Inflammatory macrophage treated with lipopolysaccharide for 4 hours (primary cell): ENCODE data around the gene SLC27A6.
"Not testable (repeated sequence)": the region's sequence is repeated elsewhere in the genome, so short reads cannot be mapped to it uniquely, and the experiment has no call there.

Source experiments
- DNase-seq: peaks from one replicate; pipeline ENCODE4 v3.0.0-alpha.2; 2020

Gene SLC27A6

DNA sequence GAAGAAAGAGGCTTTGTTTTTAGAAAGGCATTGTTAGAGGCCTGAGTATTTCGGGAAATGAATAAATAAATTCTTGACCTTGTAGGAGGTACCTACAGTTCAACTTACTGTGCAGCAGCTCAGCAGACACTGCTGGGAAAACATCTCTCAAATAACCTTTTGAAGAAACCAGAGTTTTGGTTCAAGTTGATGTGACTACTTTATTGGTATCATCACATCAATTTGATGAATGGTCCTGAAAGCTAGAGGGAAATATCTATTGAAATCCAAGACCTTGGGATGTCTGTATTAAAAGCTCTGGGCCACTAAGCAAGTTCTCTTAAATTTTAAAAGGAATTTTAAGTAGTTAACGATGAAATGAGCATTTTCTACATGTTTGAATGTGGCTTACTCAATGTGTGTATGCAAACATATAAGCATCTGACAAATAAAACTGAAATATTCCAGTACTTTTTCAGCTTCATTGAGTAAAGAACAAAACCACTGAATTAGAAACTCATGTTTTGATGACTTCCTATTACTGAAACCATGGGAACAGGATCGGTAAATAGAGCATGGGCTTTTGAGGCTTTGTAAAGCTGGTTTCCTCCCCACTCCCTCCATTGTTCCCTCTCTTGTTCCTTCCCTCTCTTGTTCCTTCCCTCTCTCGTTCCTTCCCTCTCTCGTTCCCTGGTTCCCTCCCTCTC lies 36.7 kb downstream of the SLC27A6 start:
- DNase-seq = no peak

DNA sequence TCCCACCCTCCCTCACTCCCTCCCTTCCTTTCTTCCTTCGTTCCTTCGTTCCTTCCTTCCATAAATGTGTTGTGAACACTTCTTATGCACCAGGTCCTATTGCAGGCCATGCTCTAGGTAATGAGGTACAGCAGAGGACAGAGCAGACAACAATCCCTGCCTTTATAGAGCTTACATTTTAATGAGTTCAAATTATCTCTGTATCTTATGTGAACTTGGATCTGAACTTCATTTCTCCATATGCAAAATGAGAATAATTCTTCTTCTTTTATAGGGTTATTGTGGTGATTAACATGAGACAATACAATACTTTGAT lies 37.2 kb downstream of the SLC27A6 start:
- no peak for DNase-seq

DNA sequence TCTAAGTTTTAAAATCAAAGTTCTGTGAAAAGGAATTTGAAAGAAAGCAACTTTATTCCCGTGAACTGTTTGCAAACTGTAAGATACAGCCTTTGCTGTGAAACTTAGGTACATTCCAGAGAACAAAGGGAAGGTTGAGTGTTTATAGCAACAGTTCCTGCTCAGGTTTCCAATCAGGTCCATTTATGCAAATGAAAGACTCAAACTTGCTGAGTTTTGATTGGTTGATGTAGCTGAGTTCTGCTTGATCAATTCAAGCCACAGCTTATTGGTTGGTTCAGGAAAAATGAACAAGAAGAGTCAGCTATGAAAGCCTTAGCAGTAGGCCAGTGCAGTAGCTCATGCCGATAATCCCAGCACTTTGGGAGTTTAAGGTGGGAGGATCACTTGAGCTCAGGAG lies 37.9 kb downstream of the SLC27A6 start:
- DNase-seq = no peak

DNA sequence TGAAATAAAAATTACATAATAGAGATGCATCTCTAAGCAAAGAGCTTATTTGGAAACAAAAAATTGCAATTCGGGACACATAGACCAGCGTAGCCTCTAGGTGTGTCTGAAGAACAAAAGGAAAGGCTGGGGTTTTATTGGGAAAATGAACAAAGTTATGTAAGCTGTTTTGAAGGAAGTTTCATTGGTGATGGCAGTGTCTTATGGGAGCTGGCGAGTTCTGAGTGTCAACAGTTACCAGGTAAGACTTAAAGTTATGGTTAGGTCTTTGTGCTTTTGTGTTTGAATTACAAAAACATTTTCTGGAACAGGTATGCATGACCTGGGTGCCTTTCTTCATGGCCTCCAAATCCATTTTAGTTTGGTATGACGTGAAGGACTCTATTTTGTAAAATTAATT lies 48.9 kb downstream of the SLC27A6 start:
- no peak for DNase-seq

DNA sequence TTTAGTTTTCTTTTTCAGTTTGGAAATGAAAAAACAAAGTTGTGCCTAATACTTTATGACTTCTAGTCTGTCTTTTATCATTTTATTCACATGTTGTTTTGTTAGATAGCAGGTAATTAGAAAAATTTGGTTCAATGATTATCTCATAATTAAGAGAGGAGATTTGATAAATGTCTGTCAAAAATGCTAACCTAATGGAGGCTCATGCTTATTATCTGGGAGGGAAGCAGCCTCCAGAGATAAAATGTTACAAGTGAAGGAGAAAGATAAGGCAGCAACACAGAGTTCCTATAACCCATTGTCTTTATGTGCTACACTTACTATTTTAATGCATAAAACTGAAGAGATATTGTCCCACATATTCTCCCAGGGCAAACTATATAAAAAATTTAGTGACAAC lies 53.5 kb downstream of the SLC27A6 start:
- DNase-seq = no peak

DNA sequence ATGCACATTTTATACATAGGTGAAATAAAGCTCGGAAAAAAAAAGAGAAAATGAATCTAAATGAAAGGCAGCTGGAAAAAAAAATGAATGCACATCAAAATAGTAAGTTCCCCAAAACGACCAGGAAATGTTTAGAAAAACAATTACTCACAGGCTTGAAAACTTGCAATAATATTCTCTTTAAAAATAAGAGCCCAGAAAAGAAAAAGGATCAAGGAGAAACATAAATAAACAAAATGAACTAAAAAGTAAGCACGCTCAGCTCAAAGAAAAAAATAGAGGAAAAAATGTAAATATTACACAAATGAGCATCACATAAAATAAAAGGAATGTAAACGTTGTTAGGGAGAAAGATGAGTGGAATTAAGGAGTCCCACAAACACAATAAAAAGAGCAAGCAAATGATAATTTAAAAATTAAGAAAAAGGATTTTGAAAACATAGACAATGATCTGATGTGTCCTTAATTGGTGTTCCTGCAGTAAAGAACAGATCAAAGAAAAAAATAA lies 54.2 kb downstream of the SLC27A6 start:
- DNase-seq = no peak

DNA sequence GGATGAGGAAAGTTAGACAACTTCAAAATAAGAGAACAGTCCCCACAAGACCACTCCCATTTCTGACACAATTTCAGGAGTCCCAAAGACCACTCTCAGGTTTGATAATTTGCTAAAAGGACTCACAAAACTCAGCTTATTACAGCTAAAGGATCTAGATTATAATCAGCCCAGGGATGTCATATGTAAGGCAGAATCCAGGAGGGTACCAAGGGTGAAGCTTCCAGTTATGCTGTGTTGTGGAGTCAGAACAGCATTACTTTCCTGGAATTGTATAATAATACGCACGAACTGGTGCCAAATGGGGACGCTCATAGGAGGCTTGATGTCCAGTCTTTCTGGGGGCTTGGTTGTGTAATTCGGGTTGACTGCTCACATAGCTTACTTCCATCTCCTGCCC lies 55.4 kb downstream of the SLC27A6 start:
- DNase-seq = no peak

DNA sequence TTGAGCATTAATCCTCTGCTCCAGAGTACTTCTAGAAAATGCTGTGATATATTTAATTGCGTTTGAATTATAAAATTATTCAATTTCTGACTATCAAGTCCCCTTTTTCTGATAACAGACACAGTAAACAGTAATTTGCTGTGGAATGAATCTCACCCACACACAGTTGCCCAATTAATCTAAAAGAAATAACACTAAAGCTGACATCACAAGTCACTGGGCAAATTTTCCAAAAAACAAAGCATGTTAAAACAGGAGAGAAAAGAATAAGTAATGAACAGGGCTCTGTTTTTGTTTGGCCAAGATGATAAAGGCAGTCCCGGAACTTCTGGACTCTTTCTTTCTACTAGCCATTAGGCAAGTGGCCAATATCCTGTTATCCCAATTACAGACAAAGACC lies 56.5 kb downstream of the SLC27A6 start:
- DNase-seq = no peak

DNA sequence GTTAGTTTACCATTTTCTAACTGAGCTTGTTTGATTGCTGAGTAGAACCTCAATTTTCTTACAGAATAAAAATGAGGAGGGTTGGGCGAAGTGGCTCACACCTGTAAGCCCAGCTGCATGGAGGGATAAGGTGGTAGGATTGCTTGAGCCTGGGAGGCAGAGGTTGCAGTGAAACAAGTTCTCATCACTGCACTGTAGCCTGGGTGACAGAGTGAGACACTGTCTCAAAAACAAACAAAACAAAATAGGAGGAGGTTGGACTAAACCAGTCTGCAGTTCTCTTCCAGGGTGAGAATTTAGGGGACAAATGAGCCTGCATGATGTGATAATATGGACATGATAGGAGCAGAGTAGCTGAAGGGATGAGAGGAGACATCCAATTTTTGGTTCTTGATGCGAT lies 57.3 kb downstream of the SLC27A6 start:
- no peak for DNase-seq

DNA sequence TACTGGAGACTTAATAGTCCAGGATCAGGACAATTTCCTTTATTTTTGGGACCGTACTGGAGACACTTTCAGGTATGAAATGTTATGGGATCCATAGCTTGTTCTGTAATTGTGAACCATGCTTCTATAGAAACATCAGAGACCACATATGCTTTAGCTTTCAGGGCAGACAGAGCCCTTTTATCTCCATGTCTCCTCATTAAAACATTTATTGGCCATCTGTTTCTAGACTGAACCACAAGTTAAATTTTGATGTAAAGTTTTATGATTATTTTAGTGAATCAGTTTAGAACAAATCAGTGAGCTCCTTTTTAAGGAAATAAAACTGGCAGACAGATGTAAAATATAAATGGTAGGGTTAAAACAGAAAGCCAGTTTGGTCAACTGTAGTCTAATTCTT lies 62.0 kb downstream of the SLC27A6 start:
- DNase-seq = no peak

DNA sequence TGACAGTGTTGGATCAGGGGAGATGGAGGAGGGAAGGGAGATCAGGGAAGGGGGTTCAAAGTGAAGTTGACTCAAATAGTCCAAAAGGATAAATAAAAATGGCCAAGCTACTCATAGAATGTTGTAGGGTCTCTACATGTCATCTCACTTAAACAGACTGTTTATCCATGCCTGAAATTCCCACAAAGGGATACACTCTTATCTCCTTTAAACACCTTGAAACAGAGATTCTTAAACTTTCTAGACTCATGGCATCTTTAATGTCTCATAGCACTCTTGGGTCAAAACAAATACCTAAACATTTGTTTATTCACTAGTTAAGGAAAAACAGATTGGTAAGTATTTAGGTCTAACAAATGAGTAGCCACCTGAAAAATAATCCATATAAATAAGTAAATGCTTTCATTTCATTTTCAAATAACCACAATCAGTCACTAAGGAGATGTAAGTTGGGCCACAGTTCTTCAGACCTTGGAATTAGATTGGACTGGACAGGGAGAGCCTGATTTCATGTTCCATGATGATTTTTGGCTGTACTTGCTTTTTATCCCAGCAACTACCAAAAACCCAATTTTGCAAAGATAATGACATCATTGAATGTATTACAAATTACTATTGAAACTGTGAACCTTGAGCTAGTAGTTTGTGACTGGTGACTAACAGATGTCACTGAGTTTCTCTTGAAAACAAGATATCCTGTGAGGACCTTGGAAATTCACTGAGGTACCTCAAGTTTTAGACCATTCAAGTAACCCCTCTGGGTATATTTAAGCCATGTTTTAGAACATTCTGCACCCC lies 66.8 kb downstream of the SLC27A6 start:
- DNase-seq = no peak

DNA sequence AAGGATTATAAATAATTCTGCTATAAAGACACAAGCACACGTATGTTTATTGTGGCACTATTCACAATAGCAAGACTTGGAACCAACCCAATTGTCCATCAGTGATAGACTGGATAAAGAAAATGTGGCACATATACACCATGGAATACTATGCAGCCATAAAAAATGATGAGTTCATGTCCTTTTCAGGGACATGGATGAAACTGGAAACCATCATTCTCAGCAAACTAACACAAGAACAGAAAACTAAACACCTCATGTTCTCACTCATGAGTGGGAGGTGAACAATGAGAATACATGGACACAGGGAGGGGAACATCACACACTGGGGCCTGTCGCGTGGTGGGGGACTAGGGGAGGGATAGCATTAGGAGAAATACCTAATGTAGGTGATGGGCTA lies 71.0 kb downstream of the SLC27A6 start:
- not testable (repeated sequence) for DNase-seq

DNA sequence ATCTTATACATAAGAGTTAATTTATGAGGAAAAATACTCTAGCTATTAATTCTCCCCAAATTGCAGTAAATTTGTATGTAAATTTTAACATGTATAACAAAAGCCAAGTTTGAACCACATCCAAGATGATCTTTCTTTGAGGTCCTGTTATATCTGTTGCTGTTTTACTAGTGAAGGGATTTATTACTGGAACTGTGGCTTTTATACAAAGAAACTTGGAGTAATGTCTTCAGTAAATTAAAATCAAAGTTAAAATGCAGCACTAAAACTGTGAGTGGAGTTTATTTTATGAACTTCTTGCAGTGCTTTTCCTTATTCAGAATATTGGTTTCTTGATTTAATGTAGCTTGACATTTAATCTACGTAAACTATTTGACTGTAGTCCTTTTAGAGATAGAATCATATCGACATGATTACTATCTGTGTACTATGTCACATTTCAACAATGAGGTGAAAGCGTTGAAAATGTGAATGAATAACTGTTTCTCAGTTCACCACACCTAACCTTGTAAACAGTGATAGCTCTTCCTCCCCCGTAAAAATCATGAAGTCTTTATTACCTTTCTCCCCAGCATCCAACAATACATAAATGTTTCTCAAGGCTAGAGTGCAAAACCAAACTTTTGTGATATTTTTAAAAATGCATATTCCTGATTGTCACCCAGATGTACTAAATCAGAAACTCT lies 76.1 kb downstream of the SLC27A6 start:
- DNase-seq = no peak

DNA sequence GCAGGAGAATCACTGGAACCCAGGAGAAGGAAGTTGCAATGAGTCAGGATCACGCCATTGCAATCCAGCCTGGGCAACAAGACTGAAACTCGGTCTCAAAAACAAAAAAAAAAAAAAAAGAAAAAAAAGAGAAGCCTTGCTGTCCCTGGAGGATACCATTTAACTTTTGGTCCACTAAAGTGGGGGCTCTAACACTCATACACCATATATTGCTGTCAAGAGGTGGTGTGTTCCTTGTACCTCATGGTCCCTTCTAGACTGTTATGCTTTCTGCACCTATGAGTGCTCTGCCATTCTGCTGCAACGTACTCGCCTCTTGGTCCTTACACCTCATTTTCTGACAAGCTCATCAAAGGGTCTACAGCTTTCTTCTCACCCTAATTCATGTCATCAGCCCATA lies 77.0 kb downstream of the SLC27A6 start:
- no peak for DNase-seq

DNA sequence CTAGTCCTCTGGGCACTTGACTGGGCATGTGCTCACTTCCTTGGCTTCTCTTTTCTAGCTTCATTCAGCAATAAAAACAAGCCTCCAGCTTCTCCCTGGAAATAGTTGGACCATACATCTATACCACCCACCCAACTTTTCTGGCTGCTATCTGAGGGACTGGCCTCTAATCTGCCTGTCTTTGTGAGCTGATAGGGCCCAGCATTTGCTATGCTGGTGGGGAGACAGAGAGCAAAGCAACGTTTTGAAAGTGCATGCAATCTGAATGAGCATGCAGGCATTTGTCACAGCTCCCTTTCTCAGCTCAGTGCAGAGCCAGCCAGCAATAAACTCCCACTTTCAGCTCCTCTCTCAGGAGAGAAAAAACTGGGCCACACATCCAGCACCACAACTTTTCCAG lies 78.6 kb downstream of the SLC27A6 start:
- no peak for DNase-seq

DNA sequence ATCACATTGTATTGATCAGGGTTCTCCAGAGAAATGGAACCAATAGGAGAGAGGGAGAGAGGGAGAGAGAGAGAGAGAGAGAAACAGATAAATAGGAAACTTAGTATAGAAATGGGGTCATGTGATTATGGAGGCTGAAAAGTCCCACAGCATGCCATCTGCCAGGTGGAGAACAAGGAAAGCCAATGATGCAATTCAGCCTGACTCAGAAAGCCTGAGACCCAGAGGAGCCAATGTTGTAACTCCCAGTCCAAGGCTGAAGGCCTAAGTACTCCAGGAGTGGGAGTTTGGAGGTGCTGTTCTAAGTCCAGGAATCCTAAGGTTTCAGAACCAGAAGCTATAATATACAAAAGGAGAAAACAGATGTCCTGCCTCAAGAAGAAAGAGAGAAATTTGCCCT lies 80.9 kb downstream of the SLC27A6 start:
- DNase-seq = no peak

DNA sequence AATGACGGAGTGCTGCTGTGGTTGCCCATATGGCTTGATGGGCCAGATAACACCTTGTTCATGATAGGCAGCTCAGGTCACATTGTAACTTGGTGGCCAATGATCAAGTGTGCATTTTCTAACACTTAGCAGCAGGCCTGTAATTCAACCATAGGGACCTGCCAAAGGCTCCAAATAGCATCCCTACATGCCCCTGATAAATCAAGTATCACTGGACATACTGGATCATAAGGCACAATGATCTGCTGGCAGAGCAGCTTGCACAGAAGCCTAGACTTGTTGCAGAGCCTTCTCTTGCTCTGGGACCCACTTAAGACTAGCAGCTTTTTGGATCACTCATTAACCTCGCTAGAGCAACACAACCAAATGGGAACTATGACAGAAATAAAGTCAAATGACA lies 83.2 kb downstream of the SLC27A6 start:
- no peak for DNase-seq

DNA sequence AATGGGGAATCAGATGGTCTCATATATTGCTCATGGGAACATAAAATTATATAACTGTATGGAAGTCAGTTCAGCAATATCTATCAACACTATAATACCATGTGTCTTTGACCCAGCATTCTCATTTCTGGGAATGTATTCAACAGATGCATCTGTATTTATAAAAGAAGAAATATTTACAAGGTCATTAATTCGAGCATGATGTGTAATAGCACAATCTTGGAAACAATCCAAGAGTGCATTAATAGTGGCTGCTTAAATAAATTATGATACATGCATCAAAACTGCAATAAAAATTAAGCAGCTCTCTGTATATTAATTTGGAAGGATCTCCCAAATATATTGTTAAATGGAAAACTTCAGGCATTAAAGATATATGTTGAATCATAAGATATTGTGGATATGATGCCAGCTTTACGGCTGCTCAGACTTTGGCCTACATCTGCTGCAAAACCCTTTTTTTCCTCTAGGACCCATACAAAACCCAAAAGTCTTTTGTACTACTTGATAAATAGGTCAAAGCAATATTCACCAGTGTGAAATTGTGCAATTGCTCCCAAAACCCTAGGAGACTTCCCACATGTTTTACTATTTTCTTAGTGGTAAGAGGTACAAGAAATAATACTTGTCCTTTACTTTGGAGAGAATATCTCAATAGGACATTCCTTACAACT lies 84.0 kb downstream of the SLC27A6 start:
- no peak for DNase-seq

DNA sequence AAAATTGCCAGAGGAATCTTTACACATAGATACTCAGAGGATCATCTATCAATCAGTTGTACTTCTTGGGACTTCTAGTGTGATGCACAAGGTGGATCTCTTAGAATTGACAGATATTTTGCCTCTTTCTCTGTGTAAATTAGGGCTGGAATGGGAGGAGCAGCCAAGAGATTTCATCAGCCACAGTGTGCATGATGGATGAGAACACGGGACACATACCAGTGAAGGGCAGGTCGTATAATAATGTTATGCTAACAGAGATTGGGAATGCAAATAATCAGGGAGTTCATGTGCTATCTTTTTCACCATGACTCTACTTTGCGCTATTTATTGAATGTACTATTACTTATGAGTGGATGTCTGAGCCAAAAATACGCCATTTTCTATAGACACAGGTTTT lies 86.0 kb downstream of the SLC27A6 start:
- no peak for DNase-seq

DNA sequence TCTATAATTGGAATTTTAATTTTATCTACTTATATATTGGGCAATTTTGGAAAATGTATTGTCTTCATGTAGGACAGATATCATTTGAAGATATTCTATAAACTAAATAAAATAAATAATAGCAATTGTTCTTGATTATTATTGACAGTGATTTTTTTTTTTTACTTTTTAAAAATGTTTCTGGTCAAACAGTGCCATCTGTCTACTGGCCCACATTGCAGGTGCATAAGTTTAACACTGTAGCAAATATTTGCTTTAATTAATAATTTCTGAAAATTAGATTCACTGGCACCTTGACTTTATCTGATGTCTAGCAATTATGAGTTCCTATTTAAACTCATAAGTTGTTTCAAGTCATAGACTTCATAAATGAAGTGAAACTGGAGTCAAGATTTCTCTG lies 88.2 kb downstream of the SLC27A6 start:
- DNase-seq = no peak

DNA sequence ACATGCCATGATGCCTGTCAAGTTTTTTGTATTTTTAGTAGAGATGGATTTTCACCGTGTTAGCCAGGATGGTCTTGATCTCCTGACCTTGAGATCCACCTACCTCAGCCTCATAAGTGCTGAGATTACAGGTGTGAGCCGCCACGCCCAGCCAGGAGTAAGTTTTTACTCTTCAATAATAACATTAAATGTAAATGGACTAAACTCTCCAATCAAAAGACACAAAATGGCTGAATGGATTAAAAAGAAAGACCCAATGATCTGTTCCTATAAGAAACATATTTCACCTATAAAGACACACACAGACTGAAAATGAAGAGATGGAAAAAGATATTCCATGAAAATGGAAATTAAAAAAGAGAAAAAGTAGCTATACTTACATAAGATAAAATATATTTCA lies 92.0 kb downstream of the SLC27A6 start:
- DNase-seq = no peak

DNA sequence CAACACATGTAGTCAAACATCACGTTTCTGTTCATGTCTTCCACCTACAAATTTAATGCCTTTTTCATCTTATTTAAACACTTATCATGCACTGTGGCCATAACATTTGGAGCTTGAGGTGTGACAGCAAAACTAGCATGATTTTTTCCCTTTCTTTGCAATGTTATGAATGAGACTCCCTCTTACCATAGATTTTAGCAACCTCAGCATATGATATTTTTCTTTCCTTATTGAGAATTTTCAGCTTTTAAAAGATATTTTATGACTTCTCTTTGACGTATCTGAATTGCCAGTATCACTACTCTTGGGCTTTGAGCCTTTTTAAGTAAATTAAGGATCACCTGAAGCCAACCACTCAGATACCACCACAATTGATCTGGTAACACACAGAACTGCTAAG lies 96.6 kb downstream of the SLC27A6 start:
- no peak for DNase-seq

DNA sequence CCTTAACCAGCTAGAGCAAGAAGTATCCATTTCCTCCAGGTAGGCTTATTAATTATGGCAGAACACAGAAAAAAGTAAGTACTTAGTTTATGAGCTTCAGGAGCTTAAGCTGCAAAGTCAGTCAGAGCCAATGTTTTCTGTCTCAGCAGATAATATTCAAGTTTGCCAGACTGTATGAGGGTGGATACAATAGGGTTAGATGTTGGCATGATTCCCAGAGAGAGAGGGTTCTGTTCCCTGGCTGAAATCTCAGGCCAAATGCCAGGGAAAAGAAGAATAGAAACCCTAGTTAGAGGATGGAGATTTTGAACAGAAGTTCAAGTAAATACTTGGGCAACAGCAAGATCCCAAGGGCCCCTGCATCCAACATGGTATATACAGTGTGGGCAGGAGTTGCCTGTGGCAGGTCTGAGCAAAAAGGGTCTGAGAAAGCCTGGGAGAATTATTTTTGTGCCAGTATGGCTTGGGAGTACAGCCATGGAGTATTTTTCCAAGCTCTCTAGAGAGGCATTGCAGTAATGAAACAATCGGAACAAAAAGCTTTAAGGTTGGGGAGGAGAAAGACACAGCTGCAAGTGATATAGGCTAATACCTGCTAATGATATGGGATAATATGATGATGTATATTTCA lies 98.3 kb downstream of the SLC27A6 start:
- no peak for DNase-seq
